Measurements from ENCODE around the gene STAT4. TPM values are rescaled to one million over a fixed set of nuclear protein-coding genes. Genes with fewer than 3 reads are reported as not detected.
"Not testable (repeated sequence)": the region's sequence is repeated elsewhere in the genome, so short reads cannot be mapped to it uniquely, and the experiment has no call there.

Gene STAT4
- polyA plus RNA-seq, 1 donor = 3.7 TPM

DNA sequence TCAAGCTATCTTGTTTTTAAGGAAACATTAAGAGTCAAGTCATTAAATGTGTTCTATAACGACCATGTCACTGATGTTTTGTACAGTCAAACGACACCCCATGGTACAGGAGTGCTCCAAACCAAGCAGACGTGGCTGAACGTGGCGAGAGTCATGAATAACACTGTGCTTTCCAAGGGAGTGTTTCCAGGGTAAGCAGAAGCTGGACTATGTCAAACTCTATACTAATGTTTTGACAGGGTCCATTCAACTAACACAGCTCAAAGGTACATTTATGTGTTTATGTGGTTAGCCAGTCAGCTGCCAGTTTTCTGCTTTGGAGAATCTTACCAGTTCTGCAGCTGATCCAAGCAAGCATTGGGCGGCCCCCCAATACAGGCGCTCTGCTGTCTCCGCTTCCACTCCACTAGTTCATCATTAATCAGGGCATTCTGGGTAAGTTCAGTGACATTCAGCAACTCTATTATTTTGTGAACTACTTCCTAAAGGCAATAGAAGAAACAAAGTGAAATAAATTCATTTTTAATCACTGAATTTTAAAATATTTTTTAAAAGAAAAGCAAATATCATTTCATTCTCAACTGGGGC lies 153.2 kb downstream of the STAT4 start:
- Histone ChIP-seq H3K4me3 (ENCODE audit: low read length) (no peak overlapping the region), H3K27me3 (ENCODE audit: control insufficient read depth, insufficient read depth, low read length) (no peaks in the 10 kb centered on the region), H3K27ac (ENCODE audit: low read length) (no peak overlapping the region), H3K36me3 (ENCODE audit: control insufficient read depth, insufficient read depth, low read length) (peaks cover 91% of the 10 kb centered on the region), H3K9me3 (ENCODE audit: control insufficient read depth, low read depth, low read length) (no peaks in the 10 kb centered on the region), H3K4me1 (ENCODE audit: control insufficient read depth, insufficient read depth, low read length) (peaks cover 4% of the 10 kb centered on the region)
- no CpG with 5 or more reads among the region's 8 CpGs for WGBS (ENCODE audit: insufficient coverage, low lambda C conversion rate)
- no peak for DNase-seq

DNA sequence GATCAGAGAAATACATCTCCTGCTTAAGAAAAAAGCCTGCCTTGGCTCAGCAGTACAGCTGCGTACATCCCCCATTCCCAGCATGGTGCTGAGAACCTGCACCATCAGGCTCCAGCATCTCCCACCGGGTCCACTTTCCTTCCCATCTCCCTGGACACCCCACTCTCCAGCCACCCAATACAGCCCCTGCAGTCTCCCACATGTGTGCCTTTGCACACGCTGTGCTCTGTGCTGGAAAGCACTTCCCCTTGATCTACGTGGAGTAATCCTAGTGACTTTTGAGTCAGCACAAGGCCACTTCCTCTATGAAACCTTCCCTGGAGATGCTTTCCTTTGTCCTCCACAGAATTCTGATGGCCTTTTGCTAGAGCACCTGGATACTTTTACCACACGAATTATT lies 153.8 kb downstream of the STAT4 start:
- no CpG with 5 or more reads among the region's 5 CpGs for WGBS (ENCODE audit: insufficient coverage, low lambda C conversion rate)
- no peaks in the 10 kb centered on the region for H3K9me3 ChIP-seq (ENCODE audit: control insufficient read depth, low read depth, low read length)
- DNase-seq = no peak
- no peak overlapping the region for H3K4me3 ChIP-seq (ENCODE audit: low read length)
- no peaks in the 10 kb centered on the region for H3K27me3 ChIP-seq (ENCODE audit: control insufficient read depth, insufficient read depth, low read length)
- no peak overlapping the region for H3K27ac ChIP-seq (ENCODE audit: low read length)
- peaks cover 90% of the 10 kb centered on the region for H3K36me3 ChIP-seq (ENCODE audit: control insufficient read depth, insufficient read depth, low read length)
- H3K4me1 ChIP-seq (ENCODE audit: control insufficient read depth, insufficient read depth, low read length) = peaks cover 4% of the 10 kb centered on the region

DNA sequence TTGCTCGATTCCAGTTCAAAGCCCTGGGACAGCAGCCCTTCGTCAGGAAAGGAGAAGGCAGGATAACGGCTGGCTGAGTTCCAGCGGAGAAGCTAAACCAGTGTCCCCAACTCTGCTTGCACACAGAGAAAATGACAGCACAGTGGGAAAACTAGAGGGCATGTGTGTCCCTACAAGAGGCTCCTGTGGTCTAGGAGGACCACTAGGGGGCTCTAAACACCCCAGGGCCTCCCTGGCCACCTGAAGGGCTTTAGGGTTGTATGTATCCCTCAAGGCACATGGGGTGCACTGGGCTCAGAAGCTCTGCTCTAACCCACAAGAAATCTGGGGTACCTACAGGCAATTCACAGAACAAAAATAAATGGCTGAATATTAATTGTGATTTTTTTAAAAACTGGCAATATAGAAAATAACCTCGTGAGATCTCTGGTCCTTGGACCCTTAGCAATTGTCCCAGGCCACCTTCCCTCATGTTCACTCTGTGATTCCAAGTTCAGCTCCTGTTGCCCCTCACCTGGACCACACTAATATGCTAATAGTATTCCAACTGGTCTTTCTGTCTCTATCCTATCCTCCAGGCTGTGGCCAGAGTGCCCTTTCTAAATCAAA lies 154.4 kb downstream of the STAT4 start:
- no peaks in the 10 kb centered on the region for H3K27me3 ChIP-seq (ENCODE audit: control insufficient read depth, insufficient read depth, low read length)
- H3K9me3 ChIP-seq (ENCODE audit: control insufficient read depth, low read depth, low read length) = no peaks in the 10 kb centered on the region
- no CpG with 5 or more reads among the region's 5 CpGs for WGBS (ENCODE audit: insufficient coverage, low lambda C conversion rate)
- H3K27ac ChIP-seq (ENCODE audit: low read length) = no peak overlapping the region
- peaks cover 4% of the 10 kb centered on the region for H3K4me1 ChIP-seq (ENCODE audit: control insufficient read depth, insufficient read depth, low read length)
- peaks cover 88% of the 10 kb centered on the region for H3K36me3 ChIP-seq (ENCODE audit: control insufficient read depth, insufficient read depth, low read length)
- H3K4me3 ChIP-seq (ENCODE audit: low read length) = no peak overlapping the region
- peak in 1 of 2 donors; percentile 16 for DNase-seq

DNA sequence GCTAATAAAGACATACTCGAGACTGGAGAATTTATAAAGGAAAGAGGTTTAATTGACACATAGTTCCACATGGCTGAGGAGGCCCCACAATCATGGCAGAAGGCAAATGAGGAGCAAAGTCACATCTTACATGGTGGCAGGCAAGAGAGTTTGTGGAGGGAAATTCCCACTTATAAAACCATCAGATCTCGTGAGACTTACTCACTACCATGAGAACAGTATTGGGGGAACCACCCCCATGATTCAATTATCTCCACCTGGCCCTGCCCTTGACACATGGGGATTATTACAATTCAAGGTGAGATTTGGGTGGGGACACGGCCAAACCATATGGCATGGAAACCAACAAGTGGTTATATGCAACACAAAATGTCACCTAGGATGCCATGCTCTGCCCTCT lies 155.5 kb downstream of the STAT4 start:
- no CpG with 5 or more reads among the region's 3 CpGs for WGBS (ENCODE audit: insufficient coverage, low lambda C conversion rate)
- H3K27me3 ChIP-seq (ENCODE audit: control insufficient read depth, insufficient read depth, low read length) = not testable (repeated sequence)
- H3K36me3 ChIP-seq (ENCODE audit: control insufficient read depth, insufficient read depth, low read length) = peaks cover 88% of the 10 kb centered on the region

DNA sequence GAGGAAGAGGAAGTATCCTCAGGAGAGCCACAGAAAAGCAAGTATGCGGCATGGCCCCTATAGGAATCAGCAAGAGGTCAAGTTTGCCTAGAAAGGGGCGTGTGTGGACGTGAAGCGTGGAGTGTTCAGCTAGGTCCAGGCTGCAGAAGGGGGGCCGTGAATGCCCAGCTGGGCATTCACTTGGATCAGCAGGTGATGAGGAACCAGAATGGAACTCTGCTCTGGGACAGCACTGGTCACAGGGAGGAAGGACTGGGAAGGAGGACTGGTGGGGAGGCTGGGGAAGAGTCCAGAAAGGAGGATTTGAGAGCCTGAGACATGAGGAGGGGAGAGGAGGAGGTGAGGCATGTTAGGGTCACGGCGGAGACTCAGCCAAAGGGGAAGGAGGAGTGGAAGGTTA lies 156.6 kb downstream of the STAT4 start:
- DNase-seq = no peak
- WGBS (ENCODE audit: insufficient coverage, low lambda C conversion rate) = 100% methylated on average over 1 of the region's 7 CpGs
- Histone ChIP-seq H3K36me3 (ENCODE audit: control insufficient read depth, insufficient read depth, low read length) (peaks cover 87% of the 10 kb centered on the region), H3K27ac (ENCODE audit: low read length) (no peak overlapping the region), H3K9me3 (ENCODE audit: control insufficient read depth, low read depth, low read length) (no peaks in the 10 kb centered on the region), H3K27me3 (ENCODE audit: control insufficient read depth, insufficient read depth, low read length) (no peaks in the 10 kb centered on the region), H3K4me3 (ENCODE audit: low read length) (no peak overlapping the region), H3K4me1 (ENCODE audit: control insufficient read depth, insufficient read depth, low read length) (peaks cover 2% of the 10 kb centered on the region)

More for the DNA sequence above, 155.5 kb downstream of the STAT4 start:
- not testable (repeated sequence) for H3K4me1 ChIP-seq (ENCODE audit: control insufficient read depth, insufficient read depth, low read length); H3K4me3 ChIP-seq (ENCODE audit: low read length); H3K9me3 ChIP-seq (ENCODE audit: control insufficient read depth, low read depth, low read length); H3K27ac ChIP-seq (ENCODE audit: low read length); DNase-seq

DNA sequence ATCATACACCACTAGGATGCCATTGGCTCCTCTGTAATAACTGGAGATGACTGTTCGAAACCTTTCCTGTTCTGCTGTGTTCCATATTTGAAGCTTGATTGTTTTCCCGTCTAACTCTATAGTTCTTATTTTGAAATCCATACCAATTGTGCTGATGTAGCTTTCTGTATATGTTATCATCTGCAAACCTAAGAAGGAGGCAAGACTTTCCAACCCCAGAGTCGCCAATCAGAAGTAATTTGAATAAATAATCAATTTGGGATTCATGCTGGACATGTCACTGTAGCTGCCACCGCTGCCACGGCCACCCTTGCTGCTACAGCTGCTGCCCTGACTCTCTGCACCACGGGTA lies 157.5 kb downstream of the STAT4 start:
- Histone ChIP-seq H3K27me3 (ENCODE audit: control insufficient read depth, insufficient read depth, low read length) (no peaks in the 10 kb centered on the region), H3K4me3 (ENCODE audit: low read length) (no peak overlapping the region), H3K27ac (ENCODE audit: low read length) (no peak overlapping the region), H3K4me1 (ENCODE audit: control insufficient read depth, insufficient read depth, low read length) (no peaks in the 10 kb centered on the region), H3K9me3 (ENCODE audit: control insufficient read depth, low read depth, low read length) (no peaks in the 10 kb centered on the region), H3K36me3 (ENCODE audit: control insufficient read depth, insufficient read depth, low read length) (peaks cover 91% of the 10 kb centered on the region)
- DNase-seq = no peak
- WGBS (ENCODE audit: insufficient coverage, low lambda C conversion rate) = 100% methylated on average over 1 of the region's 6 CpGs

DNA sequence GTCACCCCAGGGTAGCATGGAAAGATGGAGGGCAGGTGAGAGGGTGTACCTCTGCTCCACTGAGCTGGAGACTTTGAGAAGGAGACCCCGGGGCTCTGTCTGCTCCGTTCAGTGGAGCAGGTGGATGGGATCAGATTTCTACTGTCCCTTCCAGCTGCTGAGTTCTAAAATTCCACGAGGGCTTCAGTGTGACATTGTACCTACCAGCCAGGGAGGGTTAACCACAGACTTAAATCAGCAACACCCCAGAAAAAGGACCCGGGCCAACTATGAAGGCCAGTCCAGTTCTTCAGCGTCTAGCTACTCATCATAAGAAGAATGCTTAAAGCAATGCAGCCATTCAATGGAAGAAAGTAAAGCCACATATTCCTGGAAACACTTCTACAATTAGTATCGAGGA lies 160.7 kb downstream of the STAT4 start:
- no peaks in the 10 kb centered on the region for H3K4me1 ChIP-seq (ENCODE audit: control insufficient read depth, insufficient read depth, low read length)
- no peaks in the 10 kb centered on the region for H3K27me3 ChIP-seq (ENCODE audit: control insufficient read depth, insufficient read depth, low read length)
- peaks cover 89% of the 10 kb centered on the region for H3K36me3 ChIP-seq (ENCODE audit: control insufficient read depth, insufficient read depth, low read length)
- no peak for DNase-seq
- no peak overlapping the region for H3K4me3 ChIP-seq (ENCODE audit: low read length)
- H3K9me3 ChIP-seq (ENCODE audit: control insufficient read depth, low read depth, low read length) = no peaks in the 10 kb centered on the region
- no CpG with 5 or more reads among the region's 6 CpGs for WGBS (ENCODE audit: insufficient coverage, low lambda C conversion rate)
- H3K27ac ChIP-seq (ENCODE audit: low read length) = no peak overlapping the region

DNA sequence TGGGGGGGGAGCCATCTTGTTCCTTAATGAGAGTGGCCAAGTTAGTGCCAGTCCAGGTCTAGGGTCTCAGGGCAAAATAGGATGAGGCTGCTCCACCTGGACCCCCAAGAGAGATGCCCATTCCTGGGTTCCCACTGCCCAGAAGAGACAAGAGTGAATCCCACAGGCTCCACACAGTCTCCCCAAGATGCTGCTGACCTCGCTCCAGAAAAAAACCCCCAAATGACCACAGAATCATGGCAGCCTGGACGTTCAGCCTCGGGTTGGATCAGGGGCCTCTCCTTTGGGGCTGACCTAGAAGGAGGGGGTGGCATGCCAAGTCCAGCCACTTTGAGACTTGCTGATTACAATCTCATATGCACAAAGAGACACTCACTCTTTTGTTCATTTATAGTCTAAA lies 161.9 kb downstream of the STAT4 start:
- Histone ChIP-seq H3K9me3 (ENCODE audit: control insufficient read depth, low read depth, low read length) (no peaks in the 10 kb centered on the region), H3K27me3 (ENCODE audit: control insufficient read depth, insufficient read depth, low read length) (no peaks in the 10 kb centered on the region), H3K36me3 (ENCODE audit: control insufficient read depth, insufficient read depth, low read length) (peaks cover 89% of the 10 kb centered on the region), H3K4me1 (ENCODE audit: control insufficient read depth, insufficient read depth, low read length) (no peaks in the 10 kb centered on the region), H3K27ac (ENCODE audit: low read length) (no peak overlapping the region), H3K4me3 (ENCODE audit: low read length) (no peak overlapping the region)
- no CpG with 5 or more reads among the region's 3 CpGs for WGBS (ENCODE audit: insufficient coverage, low lambda C conversion rate)
- no peak for DNase-seq

DNA sequence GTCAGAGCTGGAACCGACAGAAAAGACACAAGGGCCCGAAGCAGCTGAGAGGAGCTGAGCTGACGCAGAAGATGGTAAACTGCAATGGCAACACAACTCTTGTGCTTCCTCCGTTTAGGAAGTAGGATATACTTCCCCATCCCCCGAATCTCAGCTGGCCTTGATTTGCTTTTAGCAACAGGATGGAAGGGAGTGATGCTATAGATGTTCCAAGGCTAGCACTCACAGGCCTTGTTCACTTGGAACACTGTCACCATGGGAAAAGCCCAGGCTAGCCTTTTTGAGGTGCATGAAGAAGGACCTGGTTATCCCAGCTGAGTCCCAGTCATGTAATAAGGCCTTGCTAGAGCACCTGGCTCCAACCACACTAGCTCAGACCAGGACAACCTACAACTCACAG lies 162.9 kb downstream of the STAT4 start:
- Histone ChIP-seq H3K4me1 (ENCODE audit: control insufficient read depth, insufficient read depth, low read length) (no peaks in the 10 kb centered on the region), H3K4me3 (ENCODE audit: low read length) (no peak overlapping the region), H3K27me3 (ENCODE audit: control insufficient read depth, insufficient read depth, low read length) (no peaks in the 10 kb centered on the region), H3K36me3 (ENCODE audit: control insufficient read depth, insufficient read depth, low read length) (peaks cover 87% of the 10 kb centered on the region), H3K9me3 (ENCODE audit: control insufficient read depth, low read depth, low read length) (no peaks in the 10 kb centered on the region), H3K27ac (ENCODE audit: low read length) (no peak overlapping the region)
- DNase-seq = no peak
- WGBS (ENCODE audit: insufficient coverage, low lambda C conversion rate) = 80% methylated on average over 1 of the region's 5 CpGs

DNA sequence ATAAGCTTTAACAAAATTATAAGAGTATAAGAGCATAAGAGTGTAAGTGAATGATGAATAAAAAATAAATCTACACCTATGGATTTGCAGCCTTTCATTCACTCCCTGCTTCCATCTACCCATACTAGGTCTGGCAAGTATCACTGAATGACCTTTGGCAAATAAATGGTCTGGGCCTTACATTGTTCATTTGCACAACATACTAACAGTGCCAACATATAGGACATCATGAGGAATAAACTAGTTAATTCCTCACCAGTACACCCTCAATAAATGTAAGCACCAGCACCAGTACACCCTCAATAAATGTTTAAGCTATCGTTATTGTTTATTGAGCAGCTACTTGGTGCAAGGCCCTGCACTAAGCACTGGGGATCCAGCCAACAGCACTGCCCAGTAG lies 163.7 kb downstream of the STAT4 start:
- Histone ChIP-seq H3K4me1 (ENCODE audit: control insufficient read depth, insufficient read depth, low read length) (no peaks in the 10 kb centered on the region), H3K36me3 (ENCODE audit: control insufficient read depth, insufficient read depth, low read length) (peaks cover 89% of the 10 kb centered on the region), H3K27me3 (ENCODE audit: control insufficient read depth, insufficient read depth, low read length) (no peaks in the 10 kb centered on the region), H3K4me3 (ENCODE audit: low read length) (no peak overlapping the region), H3K27ac (ENCODE audit: low read length) (no peak overlapping the region), H3K9me3 (ENCODE audit: control insufficient read depth, low read depth, low read length) (no peaks in the 10 kb centered on the region)
- WGBS (ENCODE audit: insufficient coverage, low lambda C conversion rate) = no CpG with 5 or more reads among the region's 1 CpG
- DNase-seq = no peak

Measured in large intestine (tissue), 3 donors.